ENCODE results near the gene LETMD1.

LETMD1 gene

DNA sequence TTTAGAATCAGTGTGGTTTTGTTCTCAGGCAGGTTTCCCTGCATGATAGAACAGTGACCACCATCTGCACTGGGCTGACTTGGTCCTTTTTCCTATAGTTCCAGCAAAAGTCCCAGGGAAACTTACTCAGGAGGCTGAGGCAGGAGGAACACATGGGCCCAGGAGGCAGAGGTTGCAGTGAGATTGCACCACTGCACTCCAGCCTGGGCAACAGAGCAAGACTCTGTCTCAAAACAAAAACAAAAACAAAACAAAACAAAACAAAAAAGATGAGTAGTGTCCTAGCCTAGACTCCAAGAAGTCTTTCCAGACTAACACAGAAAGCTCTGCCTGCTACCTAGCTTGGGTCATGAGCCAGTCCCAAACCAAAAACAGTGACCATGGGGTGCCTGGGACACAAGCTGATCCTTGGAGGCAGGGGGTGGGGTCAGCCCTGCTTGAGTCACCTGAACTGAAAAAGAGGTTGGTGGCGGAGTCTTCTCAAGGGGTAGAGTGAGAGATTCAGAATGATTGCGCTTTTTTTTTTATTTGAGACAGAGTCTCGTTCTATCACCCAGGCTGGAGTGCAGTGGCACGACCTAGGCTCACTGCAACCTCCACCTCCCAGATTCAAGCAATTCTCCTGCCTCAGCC lies 14.6 kb upstream of the LETMD1 start:
- H3K4me3 ChIP-seq (ENCODE audit: control insufficient read depth, low read depth, low read length) = no peak overlapping the region
- TF ChIP-seq, protein P1, sequence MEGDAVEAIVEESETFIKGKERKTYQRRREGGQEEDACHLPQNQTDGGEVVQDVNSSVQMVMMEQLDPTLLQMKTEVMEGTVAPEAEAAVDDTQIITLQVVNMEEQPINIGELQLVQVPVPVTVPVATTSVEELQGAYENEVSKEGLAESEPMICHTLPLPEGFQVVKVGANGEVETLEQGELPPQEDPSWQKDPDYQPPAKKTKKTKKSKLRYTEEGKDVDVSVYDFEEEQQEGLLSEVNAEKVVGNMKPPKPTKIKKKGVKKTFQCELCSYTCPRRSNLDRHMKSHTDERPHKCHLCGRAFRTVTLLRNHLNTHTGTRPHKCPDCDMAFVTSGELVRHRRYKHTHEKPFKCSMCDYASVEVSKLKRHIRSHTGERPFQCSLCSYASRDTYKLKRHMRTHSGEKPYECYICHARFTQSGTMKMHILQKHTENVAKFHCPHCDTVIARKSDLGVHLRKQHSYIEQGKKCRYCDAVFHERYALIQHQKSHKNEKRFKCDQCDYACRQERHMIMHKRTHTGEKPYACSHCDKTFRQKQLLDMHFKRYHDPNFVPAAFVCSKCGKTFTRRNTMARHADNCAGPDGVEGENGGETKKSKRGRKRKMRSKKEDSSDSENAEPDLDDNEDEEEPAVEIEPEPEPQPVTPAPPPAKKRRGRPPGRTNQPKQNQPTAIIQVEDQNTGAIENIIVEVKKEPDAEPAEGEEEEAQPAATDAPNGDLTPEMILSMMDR (conservative IDR thresholded peaks at IDR 0.05; ENCODE audit: control insufficient read depth, insufficient read depth, low read depth, low read length) = no peak
- DNase-seq (ENCODE audit: low read depth) = no peak

DNA sequence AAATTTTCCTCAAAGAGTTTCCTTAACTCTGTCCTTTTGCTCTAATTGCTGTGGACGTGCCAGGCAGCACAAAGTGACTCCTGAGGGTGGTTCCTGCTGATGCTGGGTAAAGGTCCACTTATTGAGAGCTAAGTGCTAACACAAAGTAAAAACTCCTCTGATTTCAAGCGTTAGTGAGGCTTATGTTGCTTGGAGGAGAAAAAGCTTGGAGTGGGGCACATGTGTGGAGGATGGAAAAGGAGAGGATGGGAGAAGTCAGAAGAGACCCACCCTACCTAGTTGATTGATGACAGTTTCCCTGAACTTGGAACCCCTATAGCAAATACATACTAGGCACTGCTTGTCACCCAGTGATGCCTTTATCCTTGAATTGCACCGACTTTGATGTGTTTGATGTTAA lies 11.8 kb upstream of the LETMD1 start:
- DNase-seq (ENCODE audit: low read depth) = no peak
- no peak overlapping the region for H3K4me3 ChIP-seq (ENCODE audit: control insufficient read depth, low read depth, low read length)
- TF ChIP-seq, protein P1 (conservative IDR thresholded peaks at IDR 0.05; ENCODE audit: control insufficient read depth, insufficient read depth, low read depth, low read length) = no peak

DNA sequence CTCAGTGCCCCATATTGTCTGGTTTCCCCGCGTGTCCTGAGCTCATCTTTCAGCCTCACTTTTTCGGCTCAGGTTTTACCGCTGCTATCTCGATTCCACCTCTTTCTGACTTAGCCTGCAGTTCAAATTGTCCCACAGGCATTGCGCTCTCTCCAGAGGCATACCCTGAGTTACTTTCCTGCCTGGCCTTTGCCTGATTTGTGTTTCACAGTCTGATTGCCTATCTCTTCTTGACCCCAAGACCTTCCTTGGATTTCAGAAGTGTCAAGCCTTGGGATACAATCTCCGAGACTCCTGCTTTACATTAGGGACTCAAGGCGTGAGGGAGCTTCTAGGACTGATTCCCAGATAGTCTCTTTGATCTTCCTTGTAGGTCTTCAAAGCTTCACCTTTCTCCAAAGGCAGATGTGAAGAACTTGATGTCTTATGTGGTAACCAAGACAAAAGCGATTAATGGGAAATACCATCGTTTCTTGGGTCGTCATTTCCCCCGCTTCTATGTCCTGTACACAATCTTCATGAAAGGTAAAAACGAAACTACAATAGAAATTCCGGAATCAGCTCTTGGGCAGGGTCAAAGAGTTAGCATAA lies 629 bp downstream of the LETMD1 start:
- H3K4me3 ChIP-seq (ENCODE audit: control insufficient read depth, low read depth, low read length) = peak overlapping the region; percentile 79
- DNase-seq (ENCODE audit: low read depth) = peak; percentile 6
- TF ChIP-seq, protein P1 (conservative IDR thresholded peaks at IDR 0.05; ENCODE audit: control insufficient read depth, insufficient read depth, low read depth, low read length) = no peak

DNA sequence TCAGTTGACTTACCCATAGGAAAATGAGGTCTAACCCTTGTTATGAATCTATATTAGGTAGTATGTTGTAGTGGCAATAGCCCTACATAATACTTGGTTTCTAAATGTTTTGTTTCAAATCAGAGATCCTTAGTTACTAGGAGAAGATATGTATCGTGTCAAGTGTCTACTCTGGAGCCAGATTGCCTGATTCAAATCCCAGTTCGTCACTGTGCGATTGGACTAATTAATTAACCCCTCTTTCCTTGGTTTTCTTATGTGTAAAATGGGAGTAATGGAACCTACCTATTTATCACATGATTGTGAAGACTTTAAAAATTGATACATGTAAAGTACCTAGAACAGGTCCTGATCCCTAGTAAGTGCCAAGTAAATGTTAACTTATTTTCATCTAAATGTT lies 1.4 kb downstream of the LETMD1 start:
- no peak for DNase-seq (ENCODE audit: low read depth)
- H3K4me3 ChIP-seq (ENCODE audit: control insufficient read depth, low read depth, low read length) = peak overlapping the region; percentile 79
- TF ChIP-seq, protein P1 (conservative IDR thresholded peaks at IDR 0.05; ENCODE audit: control insufficient read depth, insufficient read depth, low read depth, low read length) = no peak

DNA sequence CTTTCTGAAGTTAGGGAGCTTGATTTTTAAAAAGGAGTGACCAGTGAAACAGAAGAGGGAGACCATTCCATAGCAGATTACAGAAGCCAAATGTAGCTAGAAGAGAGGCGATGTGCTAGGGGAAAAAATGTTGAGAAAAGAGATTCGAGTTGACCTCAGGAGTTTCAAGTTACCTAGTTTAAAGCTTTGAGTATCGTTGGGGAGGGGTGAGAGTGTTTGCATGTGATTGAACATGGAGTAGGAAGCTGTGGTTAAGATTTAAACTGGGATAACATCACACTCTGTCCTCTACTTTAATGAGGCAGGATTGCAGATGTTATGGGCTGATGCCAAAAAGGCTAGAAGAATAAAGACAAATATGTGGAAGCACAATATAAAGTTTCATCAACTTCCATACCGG lies 3.7 kb downstream of the LETMD1 start:
- no peak overlapping the region for H3K4me3 ChIP-seq (ENCODE audit: control insufficient read depth, low read depth, low read length)
- TF ChIP-seq, protein P1 (conservative IDR thresholded peaks at IDR 0.05; ENCODE audit: control insufficient read depth, insufficient read depth, low read depth, low read length) = no peak
- no peak for DNase-seq (ENCODE audit: low read depth)

DNA sequence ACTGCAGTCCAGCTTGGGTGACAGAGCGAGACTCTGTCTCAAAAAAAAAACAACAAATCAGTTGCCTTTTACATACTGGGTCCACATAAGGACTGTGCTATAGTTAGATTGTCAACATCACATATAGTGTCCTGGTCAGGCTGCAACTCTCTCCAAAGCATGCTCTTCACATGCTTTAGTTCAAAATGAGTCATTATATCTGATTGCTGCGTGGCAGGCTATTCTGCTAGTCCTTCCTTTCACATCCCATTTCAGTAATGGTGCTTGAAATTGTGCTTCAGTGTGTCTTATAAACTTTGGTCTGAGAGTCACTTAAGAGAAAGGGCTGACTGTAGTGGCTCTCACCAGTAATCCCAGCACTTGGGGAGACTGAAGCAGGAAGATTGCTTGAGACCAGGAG lies 6.9 kb downstream of the LETMD1 start:
- no peak overlapping the region for H3K4me3 ChIP-seq (ENCODE audit: control insufficient read depth, low read depth, low read length)
- DNase-seq (ENCODE audit: low read depth) = no peak
- TF ChIP-seq, protein P1 (conservative IDR thresholded peaks at IDR 0.05; ENCODE audit: control insufficient read depth, insufficient read depth, low read depth, low read length) = no peak
